Kidney (tissue), 14 donors: ENCODE results near the gene HOXA3. TPM values are rescaled to one million over a fixed set of nuclear protein-coding genes. Genes with fewer than 3 reads are reported as not detected.

Experiments used
- DNase-seq, 5 donors: peaks; one replicate each; pipeline ENCODE4 v3.0.0-alpha.2; 2013 to 2020
- FAIRE-seq: peaks from 2 replicates; lab custom pipeline; 2012; peaks lifted over from hg19 to GRCh38; lab: Jason Lieb, UNC
- H3K27ac ChIP-seq, 2 donors: one replicate each; pipeline ENCODE4 v1.7.0; 2013; ENCODE audit warnings: low read depth in 2 of 2, low read length in 2 of 2, inconsistent platforms in 1 of 2
- H3K27me3 ChIP-seq: one replicate; pipeline ENCODE4 v1.7.1; 2013; ENCODE audit warnings: low read length, inconsistent platforms; ENCODE audit not compliant: control insufficient read depth, insufficient read depth
- H3K36me3 ChIP-seq, 3 donors: one replicate each; pipeline versions ENCODE4 v1.7.0 to v1.7.1; 2013; ENCODE audit warnings: low read length in 3 of 3, control low read depth in 1 of 3, inconsistent platforms in 1 of 3; ENCODE audit not compliant: insufficient read depth in 3 of 3, control insufficient read depth in 2 of 3
- H3K4me1 ChIP-seq, 3 donors: one replicate each; pipeline versions ENCODE4 v1.7.0 to v1.7.1; 2013; ENCODE audit warnings: low read length in 3 of 3, inconsistent platforms in 1 of 3, low read depth in 1 of 3; ENCODE audit not compliant: control insufficient read depth in 2 of 3, insufficient read depth in 2 of 3
- H3K4me3 ChIP-seq, 3 donors: one replicate each; pipeline versions ENCODE4 v1.7.0 to v1.8.1; 2013; ENCODE audit warnings: low read length in 3 of 3, control low read depth in 1 of 3, inconsistent platforms in 1 of 3
- H3K9ac ChIP-seq, 3 donors: one replicate each; pipeline versions ENCODE4 v1.7.0 to v1.7.1; 2013; ENCODE audit warnings: low read length in 3 of 3, control low read depth in 1 of 3, inconsistent platforms in 1 of 3
- H3K9me3 ChIP-seq, 3 donors: one replicate each; pipeline versions ENCODE4 v1.7.0 to v1.7.1; 2013; ENCODE audit warnings: low read length in 3 of 3, control low read depth in 1 of 3, inconsistent platforms in 1 of 3; ENCODE audit not compliant: control insufficient read depth in 2 of 3, insufficient read depth in 1 of 3
- CTCF ChIP-seq: IDR thresholded peaks from 3 replicates; pipeline ENCODE4 v1.5.1; 2012; ENCODE audit warnings: mild to moderate bottlenecking, moderate library complexity, borderline replicate concordance; ENCODE audit not compliant: insufficient read depth; ENCODE audit errors: extremely low read depth
- intact Hi-C: fragments of 100-400 bp; cut with DNase I; formaldehyde crosslinking; loops from one replicate; pipeline ENCODE4 v1.11.1; 2022
- polyA plus RNA-seq: library from polyadenylated mRNA; stranded (reverse); fragments of 350-450 nt; fragmentation: Illumina TruSeq; extraction: RNeasy Lipid Tissue Mini Kit (QIAGEN cat#74804); gene quantifications from one replicate; pipeline ENCODE4 v1.2.3, GENCODE V29; 2014; ENCODE audit warnings: low read depth, low replicate concordance; ENCODE audit not compliant: insufficient read depth
- total RNA-seq: library from RNA; stranded (reverse); fragmentation: NEBNext Ultra II Directional; extraction: Animal tissue kit (Norgen Biotek cat#: 25700); gene quantifications from one replicate; pipeline ENCODE4 v1.2.1, GENCODE V29; 2021
- donor health status: control.
- donor health status: control.
- donor health status: control.
- donor health status: control.
- donor health status: control.
- donor health status: DM: yes; HTN: yes; CAD: no.
- donor health status: Normal renal cell carcinoma (clear cell type).

HOXA3 gene
- total and polyA plus RNA-seq, 2 donors from 2014 or later = 6.3 to 21.2 TPM

GRCh38 chr7:27101171-27101956 is 51.0 kb downstream of the HOXA3 start:
- Histone ChIP-seq H3K36me3 (no peaks in the 10 kb centered on the region), H3K27ac (peak overlapping the region; percentile 73 to 78), H3K9me3 (no peaks in the 10 kb centered on the region), H3K4me1 (peaks cover 9 to 22% (median 16%) of the 10 kb centered on the region in 3 donors), H3K4me3 (peak overlapping the region; percentile 35 to 50 (median 44)), H3K9ac (peak overlapping the region in 2 of 3 donors; percentile 46 to 47), H3K27me3 (peaks cover 2% of the 10 kb centered on the region)
- no peak for TF ChIP-seq CTCF
- intact Hi-C loops = no loop called here
- FAIRE-seq (no peak), DNase-seq (peak in 4 of 5 donors; percentile 76 to 92 (median 85))

GRCh38 chr7:27100694-27101170 is 51.7 kb downstream of the HOXA3 start:
- Histone ChIP-seq H3K36me3 (no peaks in the 10 kb centered on the region), H3K4me1 (peaks cover 7 to 19% (median 14%) of the 10 kb centered on the region in 3 donors), H3K27ac (peak overlapping the region; percentile 73 to 78), H3K9me3 (no peaks in the 10 kb centered on the region), H3K4me3 (peak overlapping the region; percentile 12 to 35 (median 25)), H3K27me3 (peaks cover 2% of the 10 kb centered on the region), H3K9ac (peak overlapping the region in 2 of 3 donors; percentile 46 to 47)
- intact Hi-C loops = no loop called here
- DNase-seq (peak in 3 of 5 donors; percentile 26 to 63 (median 52)), FAIRE-seq (no peak)
- no peak for TF ChIP-seq CTCF

GRCh38 chr7:27099453-27100370 is 52.7 kb downstream of the HOXA3 start:
- Histone ChIP-seq H3K9ac (peak overlapping the region in 2 of 3 donors; percentile 10 to 96), H3K27ac (peak overlapping the region; percentile 93 to 95), H3K27me3 (peaks cover 2% of the 10 kb centered on the region)

More at GRCh38 chr7:27099453-27100370, 52.7 kb downstream of the HOXA3 start:
- FAIRE-seq = no peak
- intact Hi-C loops = no loop called here
- Histone ChIP-seq H3K9me3 (no peaks in the 10 kb centered on the region), H3K4me3 (peak overlapping the region; percentile 26 to 81 (median 61)), H3K36me3 (no peaks in the 10 kb centered on the region), H3K4me1 (peaks cover 0 to 16% (median 7%) of the 10 kb centered on the region in 3 donors)
- peak in 2 of 5 donors; percentile 49 to 54 for DNase-seq
- TF ChIP-seq CTCF = no peak
